ENCODE results near the gene MAST4. TPM values are rescaled to one million over a fixed set of nuclear protein-coding genes. Genes with fewer than 3 reads are reported as not detected.
A peak's percentile ranks its signal among the peaks of the same experiment; 100 is the strongest.

Gene MAST4
- total and polyA plus RNA-seq, 2 of the 13 experiments (the other 11 are each of a cell fraction or from before 2014, with no cell fraction given) = 3.4 to 3.7 TPM

- no peak for TF ChIP-seq NONO (IDR thresholded peaks at IDR 0.05)
- TF ChIP-seq NONO (CRISPR knock-in tag; conservative IDR thresholded peaks at IDR 0.05) = 0 out of 2 replicates have a peak, but pooled peaks have one; percentile 30
- peak; percentile 92 for TF ChIP-seq ZNF263 (CRISPR knock-in tag; IDR thresholded peaks at IDR 0.05)
- TF ChIP-seq ZBTB14 (CRISPR knock-in tag; IDR thresholded peaks at IDR 0.05) = 0 out of 2 replicates have a peak, but pooled peaks have one; percentile 31
- 0 out of 4 replicates have a peak, but pooled peaks of 1 of the 2 experiments have one; percentile 29 for TF ChIP-seq KLF16 (CRISPR knock-in tag; IDR thresholded peaks at IDR 0.05)
- TF ChIP-seq MAX (IDR thresholded peaks at IDR 0.05) = peak; percentile 52; the same call in 1 of the 2 replicates
- TF ChIP-seq HDAC1 (CRISPR knock-in tag; IDR thresholded peaks at IDR 0.05) = 0 out of 2 replicates have a peak, but pooled peaks have one; percentile 31
- TF ChIP-seq ZNF501 (CRISPR knock-in tag; IDR thresholded peaks at IDR 0.05) = peak; percentile 62; the same call in 1 of the 2 replicates
- 0 out of 2 replicates have a peak, but pooled peaks have one; percentile 9 for TF ChIP-seq SAP130 (CRISPR knock-in tag; IDR thresholded peaks at IDR 0.05; ENCODE audit: low read depth)
- peak; percentile 89 for TF ChIP-seq NFYB (CRISPR knock-in tag; IDR thresholded peaks at IDR 0.05)
- 0 out of 2 replicates have a peak, but pooled peaks have one; percentile 9 for TF ChIP-seq MED13 (CRISPR knock-in tag; IDR thresholded peaks at IDR 0.05)
- TF ChIP-seq ZNF232 (CRISPR knock-in tag; IDR thresholded peaks at IDR 0.05; ENCODE audit: borderline replicate concordance) = no peak
- peak; percentile 83 for TF ChIP-seq ZFP90 (CRISPR knock-in tag; IDR thresholded peaks at IDR 0.05; ENCODE audit: borderline replicate concordance)
- peak; percentile 56; the same call in 1 of the 2 replicates for TF ChIP-seq KDM5B (CRISPR knock-in tag; IDR thresholded peaks at IDR 0.05; ENCODE audit: borderline replicate concordance)
- TF ChIP-seq, protein P1, sequence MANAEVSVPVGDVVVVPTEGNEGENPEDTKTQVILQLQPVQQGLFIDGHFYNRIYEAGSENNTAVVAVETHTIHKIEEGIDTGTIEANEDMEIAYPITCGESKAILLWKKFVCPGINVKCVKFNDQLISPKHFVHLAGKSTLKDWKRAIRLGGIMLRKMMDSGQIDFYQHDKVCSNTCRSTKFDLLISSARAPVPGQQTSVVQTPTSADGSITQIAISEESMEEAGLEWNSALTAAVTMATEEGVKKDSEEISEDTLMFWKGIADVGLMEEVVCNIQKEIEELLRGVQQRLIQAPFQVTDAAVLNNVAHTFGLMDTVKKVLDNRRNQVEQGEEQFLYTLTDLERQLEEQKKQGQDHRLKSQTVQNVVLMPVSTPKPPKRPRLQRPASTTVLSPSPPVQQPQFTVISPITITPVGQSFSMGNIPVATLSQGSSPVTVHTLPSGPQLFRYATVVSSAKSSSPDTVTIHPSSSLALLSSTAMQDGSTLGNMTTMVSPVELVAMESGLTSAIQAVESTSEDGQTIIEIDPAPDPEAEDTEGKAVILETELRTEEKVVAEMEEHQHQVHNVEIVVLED (CRISPR knock-in tag; IDR thresholded peaks at IDR 0.05; ENCODE audit: borderline replicate concordance) = 0 out of 2 replicates have a peak, but pooled peaks have one; percentile 56
- no peak for TF ChIP-seq SRSF4 (IDR thresholded peaks at IDR 0.05; ENCODE audit: low read depth, low read length, poor library complexity, severe bottlenecking)
- TF ChIP-seq, protein P2, sequence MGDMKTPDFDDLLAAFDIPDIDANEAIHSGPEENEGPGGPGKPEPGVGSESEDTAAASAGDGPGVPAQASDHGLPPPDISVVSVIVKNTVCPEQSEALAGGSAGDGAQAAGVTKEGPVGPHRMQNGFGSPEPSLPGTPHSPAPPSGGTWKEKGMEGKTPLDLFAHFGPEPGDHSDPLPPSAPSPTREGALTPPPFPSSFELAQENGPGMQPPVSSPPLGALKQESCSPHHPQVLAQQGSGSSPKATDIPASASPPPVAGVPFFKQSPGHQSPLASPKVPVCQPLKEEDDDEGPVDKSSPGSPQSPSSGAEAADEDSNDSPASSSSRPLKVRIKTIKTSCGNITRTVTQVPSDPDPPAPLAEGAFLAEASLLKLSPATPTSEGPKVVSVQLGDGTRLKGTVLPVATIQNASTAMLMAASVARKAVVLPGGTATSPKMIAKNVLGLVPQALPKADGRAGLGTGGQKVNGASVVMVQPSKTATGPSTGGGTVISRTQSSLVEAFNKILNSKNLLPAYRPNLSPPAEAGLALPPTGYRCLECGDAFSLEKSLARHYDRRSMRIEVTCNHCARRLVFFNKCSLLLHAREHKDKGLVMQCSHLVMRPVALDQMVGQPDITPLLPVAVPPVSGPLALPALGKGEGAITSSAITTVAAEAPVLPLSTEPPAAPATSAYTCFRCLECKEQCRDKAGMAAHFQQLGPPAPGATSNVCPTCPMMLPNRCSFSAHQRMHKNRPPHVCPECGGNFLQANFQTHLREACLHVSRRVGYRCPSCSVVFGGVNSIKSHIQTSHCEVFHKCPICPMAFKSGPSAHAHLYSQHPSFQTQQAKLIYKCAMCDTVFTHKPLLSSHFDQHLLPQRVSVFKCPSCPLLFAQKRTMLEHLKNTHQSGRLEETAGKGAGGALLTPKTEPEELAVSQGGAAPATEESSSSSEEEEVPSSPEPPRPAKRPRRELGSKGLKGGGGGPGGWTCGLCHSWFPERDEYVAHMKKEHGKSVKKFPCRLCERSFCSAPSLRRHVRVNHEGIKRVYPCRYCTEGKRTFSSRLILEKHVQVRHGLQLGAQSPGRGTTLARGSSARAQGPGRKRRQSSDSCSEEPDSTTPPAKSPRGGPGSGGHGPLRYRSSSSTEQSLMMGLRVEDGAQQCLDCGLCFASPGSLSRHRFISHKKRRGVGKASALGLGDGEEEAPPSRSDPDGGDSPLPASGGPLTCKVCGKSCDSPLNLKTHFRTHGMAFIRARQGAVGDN (CRISPR knock-in tag; IDR thresholded peaks at IDR 0.05) = peak; percentile 51
- no peak for TF ChIP-seq SP1 (IDR thresholded peaks at IDR 0.05)
- peak; percentile 71; the same call in 1 of the 2 replicates for TF ChIP-seq SP1 (CRISPR knock-in tag; IDR thresholded peaks at IDR 0.05)
These were observed at the start of gene MAST4 (continued) for GRCh38 chr5:66595756-66596635.

Measured in HepG2 (cell line).